NCI-H2227 (cell line): ENCODE results near the gene ZBTB6.
"Not testable (repeated sequence)": the region's sequence is repeated elsewhere in the genome, so short reads cannot be mapped to it uniquely, and the experiment has no call there.

Source experiments
- DNase-seq: peaks from one replicate; lab custom pipeline; 2025; ENCODE audit not compliant: unreplicated experiment; lab: John Stamatoyannopoulos, UW

The ZBTB6 gene

GRCh38 chr9:122929796-122930354 lies 16.8 kb upstream of the ZBTB6 start:
- no peak for DNase-seq

GRCh38 chr9:122923947-122924346 lies 10.8 kb upstream of the ZBTB6 start:
- DNase-seq, result no peak

GRCh38 chr9:122922713-122923112 lies 9.6 kb upstream of the ZBTB6 start:
- DNase-seq, result no peak

GRCh38 chr9:122918310-122918709 lies 5.2 kb upstream of the ZBTB6 start:
- no peak for DNase-seq

- no peak for DNase-seq
These were observed 506 bp downstream of the ZBTB6 start for GRCh38 chr9:122912671-122912963.

GRCh38 chr9:122906122-122906521 lies 7.0 kb downstream of the ZBTB6 start:
- not testable (repeated sequence) for DNase-seq

- DNase-seq, result peak; percentile 99
These were observed 8.1 kb downstream of the ZBTB6 start, which contains the start of gene RC3H2 for GRCh38 chr9:122904823-122905710. TSS of gene RC3H2 (minus strand) at chr9:122905359. CDS start at chr9:122897509, 7,850 bp downstream.

GRCh38 chr9:122904466-122904822 lies 8.7 kb downstream of the ZBTB6 start:
- peak; percentile 29 for DNase-seq

- no peak for DNase-seq
These were observed 12.3 kb downstream of the ZBTB6 start for GRCh38 chr9:122900791-122901190.

- DNase-seq, result no peak
These were observed 15.2 kb downstream of the ZBTB6 start for GRCh38 chr9:122897969-122898368.

GRCh38 chr9:122888480-122888879 lies 24.6 kb downstream of the ZBTB6 start:
- no peak for DNase-seq

- no peak for DNase-seq
These were observed 30.0 kb downstream of the ZBTB6 start for GRCh38 chr9:122883125-122883524.

GRCh38 chr9:122879443-122879842 lies 33.7 kb downstream of the ZBTB6 start:
- DNase-seq, result no peak

GRCh38 chr9:122875523-122875922 lies 37.6 kb downstream of the ZBTB6 start:
- DNase-seq, result no peak

- not testable (repeated sequence) for DNase-seq
These were observed 45.8 kb downstream of the ZBTB6 start for GRCh38 chr9:122867276-122867675.

- DNase-seq, result no peak
These were observed 47.0 kb downstream of the ZBTB6 start for GRCh38 chr9:122866079-122866478.

GRCh38 chr9:122865300-122865699 lies 47.8 kb downstream of the ZBTB6 start:
- DNase-seq, result no peak

GRCh38 chr9:122863407-122863806 lies 49.7 kb downstream of the ZBTB6 start:
- DNase-seq, result no peak

- no peak for DNase-seq
These were observed 52.6 kb downstream of the ZBTB6 start for GRCh38 chr9:122860319-122861142.
